Osteocyte (in vitro differentiated cells): ENCODE data around the gene C16orf89. TPM values are rescaled to one million over a fixed set of nuclear protein-coding genes. Genes with fewer than 3 reads are reported as not detected.

Experiments
- DNase-seq: peaks from one replicate; pipeline ENCODE4 v3.0.0; 2021; ENCODE audit warnings: mixed read lengths; ENCODE audit not compliant: unreplicated experiment; ENCODE audit errors: extremely low spot score
- H3K27ac Mint-ChIP-seq: one replicate; pipeline ENCODE4 v1.8.0; 2021; ENCODE audit warnings: mild to moderate bottlenecking, mixed read lengths; ENCODE audit not compliant: unreplicated experiment
- H3K27me3 Mint-ChIP-seq: one replicate; pipeline ENCODE4 v1.8.0; 2021; ENCODE audit warnings: mixed read lengths; ENCODE audit not compliant: unreplicated experiment
- H3K36me3 Mint-ChIP-seq: one replicate; pipeline ENCODE4 v1.8.0; 2021; ENCODE audit warnings: mixed read lengths; ENCODE audit not compliant: unreplicated experiment
- H3K4me1 Mint-ChIP-seq: one replicate; pipeline ENCODE4 v1.8.0; 2021; ENCODE audit warnings: mixed read lengths; ENCODE audit not compliant: unreplicated experiment
- H3K4me3 Mint-ChIP-seq: one replicate; pipeline ENCODE4 v1.8.0; 2021; ENCODE audit warnings: mild to moderate bottlenecking, moderate library complexity, mixed read lengths; ENCODE audit not compliant: unreplicated experiment
- H3K9me3 Mint-ChIP-seq: one replicate; pipeline ENCODE4 v1.8.0; 2021; ENCODE audit warnings: mixed read lengths; ENCODE audit not compliant: unreplicated experiment
- CTCF ChIP-seq: fragments of 200-600 bp; sonication (generic); IDR thresholded peaks from 2 replicates; pipeline ENCODE4 v1.5.0; 2021; ENCODE audit warnings: antibody characterized with exemption, mild to moderate bottlenecking, moderate library complexity
- total RNA-seq: library from RNA; stranded (reverse); gene quantifications from 2 replicates; pipeline ENCODE4 v1.2.1, GENCODE V29; 2021

C16orf89 gene
- total RNA-seq, 1 donor from 2014 or later, result not detected

GRCh38 chr16:5032748-5033167 is 33.0 kb downstream of the C16orf89 start:
- DNase-seq, result no peak
- no peaks in the 10 kb centered on the region for H3K9me3 Mint-ChIP-seq
- H3K4me3 Mint-ChIP-seq, result peak overlapping the region; percentile 70
- peak overlapping the region; percentile 37 for H3K27ac Mint-ChIP-seq
- H3K27me3 Mint-ChIP-seq, result peaks cover 2% of the 10 kb centered on the region
- H3K4me1 Mint-ChIP-seq, result peaks cover 17% of the 10 kb centered on the region
- peaks cover 3% of the 10 kb centered on the region for H3K36me3 Mint-ChIP-seq
- TF ChIP-seq CTCF, result no peak

- H3K4me1 Mint-ChIP-seq, result peaks cover 17% of the 10 kb centered on the region
- peaks cover 3% of the 10 kb centered on the region for H3K36me3 Mint-ChIP-seq
- H3K27me3 Mint-ChIP-seq, result peaks cover under 1% of the 10 kb centered on the region
- TF ChIP-seq CTCF, result no peak
- no peak for DNase-seq
- H3K9me3 Mint-ChIP-seq, result no peaks in the 10 kb centered on the region
- peak overlapping the region; percentile 50 for H3K27ac Mint-ChIP-seq
- peak overlapping the region; percentile 32 for H3K4me3 Mint-ChIP-seq
Measured at GRCh38 chr16:5031601-5032000, 34.2 kb downstream of the C16orf89 start.

- Mint-ChIP-seq H3K9me3 (no peaks in the 10 kb centered on the region), H3K36me3 (peaks cover 3% of the 10 kb centered on the region), H3K4me3 (no peak overlapping the region), H3K27ac (no peak overlapping the region), H3K4me1 (peaks cover 17% of the 10 kb centered on the region), H3K27me3 (no peaks in the 10 kb centered on the region)
- TF ChIP-seq CTCF, result no peak
- DNase-seq, result no peak
Measured at GRCh38 chr16:5030251-5030870, 35.4 kb downstream of the C16orf89 start.

- H3K36me3 Mint-ChIP-seq, result peaks cover 3% of the 10 kb centered on the region
- no peak overlapping the region for H3K27ac Mint-ChIP-seq
- no peak overlapping the region for H3K4me3 Mint-ChIP-seq
- peaks cover 11% of the 10 kb centered on the region for H3K4me1 Mint-ChIP-seq
- TF ChIP-seq CTCF, result no peak
- DNase-seq, result no peak
- H3K27me3 Mint-ChIP-seq, result no peaks in the 10 kb centered on the region
- no peaks in the 10 kb centered on the region for H3K9me3 Mint-ChIP-seq
Measured at GRCh38 chr16:5028950-5029475, 36.7 kb downstream of the C16orf89 start.

- peaks cover 6% of the 10 kb centered on the region for H3K4me1 Mint-ChIP-seq
- no peak for TF ChIP-seq CTCF
- H3K4me3 Mint-ChIP-seq, result no peak overlapping the region
- no peak for DNase-seq
- no peaks in the 10 kb centered on the region for H3K9me3 Mint-ChIP-seq
- peaks cover 3% of the 10 kb centered on the region for H3K36me3 Mint-ChIP-seq
- H3K27ac Mint-ChIP-seq, result no peak overlapping the region
- H3K27me3 Mint-ChIP-seq, result no peaks in the 10 kb centered on the region
Measured at GRCh38 chr16:5027575-5028235, 38.1 kb downstream of the C16orf89 start.
